Putamen (tissue), 1 donor: ENCODE results near the gene OTOP2.

Experiments used
- DNase-seq: peaks from one replicate; pipeline ENCODE4 v3.0.0-alpha.2; 2016; ENCODE audit warnings: low spot score

Gene OTOP2

GRCh38 chr17:74924250-74924948 is at the start of gene OTOP2:
TSS of gene OTOP2 (plus strand) at chr17:74924273. CDS start at chr17:74924633, 360 bp downstream.
- no peak for DNase-seq

DNA sequence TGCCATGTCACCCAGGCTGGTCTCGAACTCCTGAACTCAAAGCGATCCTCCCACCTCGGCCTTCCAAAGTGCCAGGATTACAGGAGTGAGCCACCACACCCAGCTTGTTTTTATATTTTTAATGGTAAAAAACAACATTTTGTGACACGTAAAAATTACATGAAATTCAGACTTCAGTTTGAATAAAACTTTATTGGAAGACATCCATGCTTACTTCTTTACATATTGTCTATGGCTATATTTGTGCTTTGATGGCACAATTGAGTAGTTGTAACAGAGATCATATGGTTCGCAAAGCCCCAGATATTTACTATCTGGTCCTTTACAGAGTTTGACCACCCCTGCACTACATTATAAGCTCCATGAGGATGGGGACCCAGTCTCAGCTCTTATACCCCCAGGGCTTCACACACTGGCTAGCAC is 49.4 kb upstream of the OTOP2 start:
- DNase-seq = no peak

DNA sequence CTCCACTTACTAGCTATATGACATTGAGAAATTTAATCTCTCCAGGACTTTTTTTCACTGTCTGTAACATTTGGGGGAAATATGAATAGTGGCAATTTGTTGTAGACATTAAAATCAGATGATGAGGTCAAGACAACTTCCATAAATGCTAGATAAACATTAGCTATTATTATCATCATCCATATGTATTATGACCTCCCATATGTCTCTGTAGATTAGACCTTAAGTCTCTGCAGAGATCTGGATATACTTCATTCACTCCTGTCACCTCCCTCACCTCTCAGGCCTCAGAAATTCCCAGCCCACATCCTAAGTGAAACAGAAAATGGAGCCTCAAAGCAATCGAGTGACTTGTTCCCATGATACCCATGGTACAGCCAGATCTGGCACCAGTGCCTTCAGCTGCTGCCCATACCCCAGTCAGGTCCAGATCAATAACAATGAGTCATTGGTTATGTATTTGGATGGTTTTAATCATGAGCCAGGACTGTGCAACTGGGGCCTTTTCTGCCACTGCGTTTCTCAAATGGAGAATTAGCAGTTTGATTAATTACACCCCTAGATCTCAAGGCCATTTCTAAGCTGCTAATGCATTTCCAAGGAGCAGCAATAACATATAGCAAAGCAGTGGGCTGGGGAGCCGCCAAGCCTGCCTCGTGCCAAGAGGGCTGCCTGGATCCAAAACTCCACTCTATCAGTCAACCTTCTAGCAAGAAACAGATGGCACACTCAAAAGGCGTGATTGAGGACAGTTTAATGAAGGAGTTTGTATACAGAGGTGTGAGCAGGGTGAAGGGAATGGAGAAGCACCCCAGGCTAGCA is 48.7 kb upstream of the OTOP2 start:
- no peak for DNase-seq

DNA sequence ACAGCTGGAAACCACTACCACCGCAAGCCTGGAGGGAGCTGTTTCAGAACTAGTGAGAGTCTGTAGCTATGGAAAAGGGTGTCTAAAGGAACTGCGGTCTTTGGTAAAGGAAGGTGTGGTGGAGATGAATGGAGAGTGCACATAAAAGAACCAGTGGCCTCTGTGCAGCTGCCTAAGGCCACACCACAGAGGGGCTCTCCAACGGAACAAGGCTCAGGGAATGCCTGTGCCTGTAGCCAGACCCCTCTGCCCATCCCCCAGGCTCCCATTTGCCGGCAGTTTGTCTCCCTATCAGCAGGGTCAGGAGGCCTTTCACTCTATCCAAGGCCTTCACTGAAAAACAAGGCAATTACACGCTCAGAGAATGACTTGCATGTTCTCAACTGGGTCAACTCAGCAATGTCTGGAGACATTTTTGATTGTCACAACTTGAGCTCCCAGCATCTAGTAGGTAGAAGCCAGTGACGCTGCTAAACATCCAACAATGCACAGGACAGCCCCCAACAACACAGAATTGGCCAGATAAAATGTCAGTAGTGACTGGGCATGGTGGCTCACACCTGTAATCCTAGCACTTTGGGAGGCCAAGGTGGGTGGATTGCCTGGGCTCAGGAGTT is 48.0 kb upstream of the OTOP2 start:
- DNase-seq = no peak

- no peak for DNase-seq
Measured at GRCh38 chr17:74877592-74878548, 46.2 kb upstream of the OTOP2 start.

DNA sequence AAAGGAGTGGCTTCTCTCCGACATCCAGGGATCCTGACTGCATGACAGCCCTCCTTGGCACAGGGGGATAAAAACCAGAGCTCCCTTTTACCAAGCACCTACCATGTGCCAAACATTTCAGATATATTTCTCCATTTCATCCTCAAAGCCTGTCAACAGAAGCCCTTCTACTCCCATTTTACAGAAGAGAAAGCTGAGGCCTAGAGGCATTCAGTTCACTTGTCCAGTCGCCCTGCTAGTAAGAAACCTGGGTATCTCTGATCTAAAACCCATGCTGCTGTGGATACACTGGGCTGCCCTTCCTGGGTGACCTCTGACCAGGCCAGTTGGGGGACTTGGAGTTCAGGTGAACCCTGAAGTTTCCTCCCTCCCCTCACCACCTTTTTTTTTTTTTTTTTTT is 45.4 kb upstream of the OTOP2 start:
- no peak for DNase-seq

DNA sequence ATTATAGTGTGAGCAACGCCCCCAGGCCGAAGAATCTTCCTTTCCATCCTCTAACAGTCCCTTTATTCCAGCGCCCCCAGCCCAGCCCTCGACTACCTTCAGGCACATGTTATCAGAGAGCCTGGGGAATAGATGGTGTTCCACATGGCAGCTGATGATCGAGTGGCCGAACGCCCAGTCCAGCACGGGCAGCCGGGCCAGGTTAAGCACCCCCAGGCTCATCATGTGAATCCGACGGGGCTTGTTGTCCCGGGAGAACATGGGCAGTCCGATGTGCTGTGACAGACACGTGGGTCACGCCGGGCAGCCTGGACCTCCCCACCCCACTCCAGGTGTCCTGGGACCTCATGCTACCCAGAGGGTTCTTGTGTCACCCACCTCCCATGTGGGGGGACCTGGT is 44.8 kb upstream of the OTOP2 start:
- no peak for DNase-seq

- no peak for DNase-seq
Measured at GRCh38 chr17:74881073-74881472, 43.0 kb upstream of the OTOP2 start.

DNA sequence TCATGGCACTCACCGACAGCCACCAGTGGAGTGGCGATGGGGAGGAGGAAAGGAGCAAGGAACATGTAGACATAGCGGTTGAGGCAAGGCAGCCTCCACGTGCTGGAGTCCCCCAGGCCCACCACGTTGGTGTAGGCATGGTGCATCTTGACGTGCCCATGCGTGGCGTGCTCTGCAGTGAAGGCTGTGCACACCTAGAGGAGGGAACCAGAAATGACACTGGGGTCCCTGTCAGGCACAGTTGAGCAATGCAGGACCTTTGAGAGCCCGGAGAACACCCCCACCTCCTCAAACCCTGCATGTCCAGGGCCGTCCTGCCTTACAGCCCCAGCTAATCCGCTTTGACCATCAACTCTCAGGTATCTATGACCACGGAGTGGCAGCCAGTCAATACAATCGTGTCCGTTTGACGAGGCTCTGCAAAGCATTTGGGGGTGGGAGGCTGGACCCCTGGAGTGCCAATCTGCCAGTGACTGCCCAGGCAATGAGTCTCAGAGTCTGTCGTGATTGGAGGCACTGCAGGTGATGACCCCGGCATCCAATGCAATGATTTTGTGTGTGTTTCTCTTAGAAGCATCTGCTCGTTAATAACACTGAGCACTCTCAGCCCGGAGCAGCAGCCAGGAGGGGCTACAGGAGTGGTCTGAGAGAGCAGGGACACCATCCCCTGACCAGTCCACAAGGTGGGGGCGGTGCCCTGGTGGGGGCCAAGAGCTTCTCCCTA is 41.4 kb upstream of the OTOP2 start:
- no peak for DNase-seq

DNA sequence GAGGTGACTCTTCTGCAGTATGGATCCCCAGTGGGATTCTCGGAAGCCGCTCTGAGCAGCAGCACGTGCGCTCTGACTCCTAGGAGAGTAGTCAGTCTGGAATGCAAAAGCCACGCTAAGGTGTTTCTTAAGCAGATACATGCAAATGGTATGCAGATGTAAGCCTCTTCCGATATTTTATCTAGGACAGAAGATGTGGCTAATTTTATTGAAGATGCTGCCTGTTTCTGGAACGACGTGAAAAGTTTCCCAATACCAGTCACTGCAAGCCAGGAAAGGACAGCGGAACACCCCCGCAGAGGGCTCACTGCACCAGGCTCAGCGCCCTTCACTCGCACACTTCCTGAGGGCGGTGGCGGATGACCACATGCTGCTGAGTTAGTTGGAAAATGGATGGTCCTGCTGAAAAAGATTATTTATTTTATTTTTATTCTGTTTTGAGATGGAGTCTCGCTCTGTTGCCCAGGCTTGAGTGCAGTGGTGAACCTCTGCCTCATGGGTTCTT is 40.8 kb upstream of the OTOP2 start:
- no peak for DNase-seq

DNA sequence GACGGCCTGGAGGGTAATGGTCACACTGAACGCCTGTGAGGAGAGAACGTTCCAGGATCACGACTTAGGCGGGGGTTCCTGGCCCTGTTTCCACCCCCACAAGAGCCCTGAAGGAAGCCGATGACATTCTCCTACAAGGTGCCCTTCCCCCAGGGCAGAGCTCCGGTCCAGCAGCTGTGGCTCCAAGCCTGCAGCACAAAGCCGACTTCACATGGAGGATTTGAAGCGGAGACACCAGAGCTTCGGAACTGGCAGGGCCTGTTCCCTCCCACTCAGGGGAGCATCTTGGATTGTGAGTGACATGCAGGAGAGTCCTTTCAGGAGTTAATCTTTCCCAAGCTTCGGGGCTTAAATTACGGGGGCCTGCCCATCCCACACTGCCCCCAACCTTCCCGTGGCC is 35.6 kb upstream of the OTOP2 start:
- DNase-seq = no peak

DNA sequence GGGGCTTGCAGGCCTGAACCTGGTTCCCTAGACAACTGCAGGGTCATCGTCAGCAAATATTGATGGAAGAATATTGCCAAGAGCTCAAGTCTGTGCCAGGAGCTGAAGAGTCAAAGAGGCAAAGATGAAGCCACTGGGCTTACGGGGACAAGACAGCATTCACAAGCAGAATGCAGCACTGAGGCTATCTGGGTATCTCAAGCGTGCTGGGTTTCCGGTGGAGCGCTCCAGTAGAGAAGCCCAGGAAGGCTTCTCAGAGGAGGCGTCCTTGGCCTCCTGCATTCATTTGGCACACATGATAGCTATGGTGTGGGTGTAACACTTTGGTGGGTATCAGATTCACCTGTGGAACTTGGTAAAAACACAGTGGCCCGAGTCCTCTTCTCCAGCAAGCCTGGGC is 33.5 kb upstream of the OTOP2 start:
- DNase-seq = no peak

- no peak for DNase-seq
Measured at GRCh38 chr17:74892013-74892841, 31.8 kb upstream of the OTOP2 start.

DNA sequence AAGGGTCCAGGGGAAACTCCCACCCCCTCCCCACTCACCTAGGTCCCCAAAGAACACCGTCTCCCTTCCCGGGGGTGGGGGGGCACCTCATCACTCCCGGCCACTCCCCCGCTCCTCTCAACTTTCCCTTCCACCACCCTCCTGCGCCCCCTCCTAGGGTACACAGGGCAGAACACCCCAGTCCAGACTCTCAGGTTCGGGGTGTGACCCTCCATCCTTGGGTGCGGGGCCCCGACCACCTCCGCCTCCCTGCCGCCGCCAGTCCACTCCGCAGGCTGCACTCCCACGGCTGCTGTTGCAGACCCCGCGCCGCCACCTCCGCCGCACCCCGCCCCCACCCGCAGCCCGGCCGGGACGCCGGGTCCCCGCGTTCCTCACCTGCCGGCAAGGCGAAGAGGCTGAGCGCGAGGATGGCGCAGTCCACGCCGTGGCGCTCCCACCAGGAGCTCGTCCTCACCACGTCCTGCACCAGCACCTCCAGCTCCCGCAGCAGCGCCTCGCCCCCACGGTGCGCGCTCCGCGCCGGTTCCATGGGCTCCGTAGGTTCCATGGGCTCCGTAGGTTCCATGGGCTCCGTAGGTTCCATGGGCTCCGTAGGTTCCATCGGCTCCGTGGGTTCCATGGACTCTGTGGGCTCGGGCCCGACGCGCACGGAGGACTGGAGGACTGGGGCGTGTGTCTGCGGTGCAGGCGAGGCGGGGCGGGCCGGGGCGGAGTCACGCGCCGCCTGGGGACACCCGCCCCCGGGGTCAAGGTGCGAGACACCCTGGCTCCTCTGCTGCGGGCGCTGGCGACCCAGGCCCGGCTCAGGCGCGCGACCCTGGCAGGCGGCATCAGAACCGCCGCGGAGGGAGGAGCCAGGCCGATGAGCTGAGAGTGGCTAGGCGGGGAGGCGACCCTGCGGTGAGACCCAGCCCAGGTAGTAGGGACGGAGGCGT is 30.8 kb upstream of the OTOP2 start, which contains the start of gene FADS6:
FADS6 (minus strand) TSS at position 660 of the 938 bp plus-strand sequence; CDS start at position 622, 38 bp downstream.
- DNase-seq = no peak

DNA sequence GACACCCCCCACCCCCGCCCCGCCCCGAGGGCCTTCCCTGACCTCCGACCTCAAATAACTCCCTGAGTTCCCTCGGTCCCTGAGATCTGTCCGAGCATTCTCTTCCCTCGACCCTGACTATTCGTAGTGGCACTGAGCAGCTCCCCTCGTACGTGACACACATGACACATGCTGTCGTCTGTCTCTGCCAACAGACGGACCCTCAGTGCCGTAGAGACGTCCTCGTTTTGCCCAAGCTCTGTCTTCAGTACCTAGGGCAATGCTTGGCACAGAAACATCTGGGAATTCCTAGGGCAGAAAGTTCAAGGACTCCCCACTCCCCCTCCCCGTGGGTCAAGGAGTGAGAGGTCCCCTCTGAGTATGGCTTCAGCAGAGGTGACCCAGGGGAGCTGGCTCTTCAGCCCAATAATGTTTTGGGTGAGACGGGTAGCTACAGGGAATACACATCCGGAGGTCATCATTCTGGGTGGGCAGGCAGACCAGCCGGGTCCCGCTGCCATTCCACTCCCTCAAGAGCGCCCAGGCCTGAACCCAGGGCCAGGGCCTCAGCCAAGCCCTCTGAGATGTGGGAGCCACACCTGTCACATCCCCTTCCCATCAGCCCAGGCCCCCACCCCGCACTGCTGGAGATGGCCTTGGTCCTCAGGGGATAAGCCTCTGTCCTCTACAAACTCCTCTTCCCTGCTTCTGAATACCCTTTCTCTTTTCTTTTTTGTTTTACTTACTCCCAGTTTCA is 30.0 kb upstream of the OTOP2 start:
- no peak for DNase-seq

- no peak for DNase-seq
Measured at GRCh38 chr17:74898376-74898946, 25.6 kb upstream of the OTOP2 start.

GRCh38 chr17:74900208-74900607 is 23.9 kb upstream of the OTOP2 start:
- no peak for DNase-seq
